Natural killer cell (primary cell): ENCODE data around the gene ZNF106. TPM values are rescaled to one million over a fixed set of nuclear protein-coding genes. Genes with fewer than 3 reads are reported as not detected.

Source experiments
- ATAC-seq, 3 donors: fragments of 150-1000 bp in 2 of 3; fragments of 200-7000 bp in 1 of 3; cut with Tn5 transposase; 1 replicate in 1 of 3; 2 replicates in 2 of 3; pipeline ENCODE4 v1.10.0; 2021; ENCODE audit warnings: mild to moderate bottlenecking in 2 of 3, moderate library complexity in 2 of 3
- DNase-seq, 2 donors: peaks; one replicate each; pipeline versions ENCODE4 v3.0.0 to v3.0.0-alpha.2; 2013 to 2021; ENCODE audit warnings: mixed read lengths in 1 of 2
- H3K27ac ChIP-seq: one replicate; pipeline ENCODE4 v1.5.1; 2013; ENCODE audit warnings: mild to moderate bottlenecking, low read length
- H3K27me3 ChIP-seq: one replicate; pipeline ENCODE4 v1.6.1; 2013; ENCODE audit warnings: low read length; ENCODE audit not compliant: control insufficient read depth, insufficient read depth
- H3K36me3 ChIP-seq: one replicate; pipeline ENCODE4 v1.6.1; 2013; ENCODE audit warnings: low read length; ENCODE audit not compliant: control insufficient read depth, insufficient read depth
- H3K4me1 ChIP-seq: one replicate; pipeline ENCODE4 v1.6.1; 2013; ENCODE audit warnings: low read length; ENCODE audit not compliant: control insufficient read depth, insufficient read depth
- H3K4me3 ChIP-seq: one replicate; pipeline ENCODE4 v1.5.1; 2013; ENCODE audit warnings: low read length
- H3K9me3 ChIP-seq: one replicate; pipeline ENCODE4 v1.6.1; 2013; ENCODE audit warnings: low read length; ENCODE audit not compliant: control insufficient read depth, insufficient read depth
- H3K27ac Mint-ChIP-seq, 2 donors: one replicate each; pipeline ENCODE4 v1.8.0; 2022; ENCODE audit warnings: mild to moderate bottlenecking in 2 of 2, mixed read lengths in 2 of 2, moderate library complexity in 1 of 2
- H3K27me3 Mint-ChIP-seq, 2 donors: one replicate each; pipeline ENCODE4 v1.8.0; 2022; ENCODE audit warnings: low read depth in 2 of 2, mixed read lengths in 2 of 2
- H3K36me3 Mint-ChIP-seq: one replicate; pipeline ENCODE4 v1.8.0; 2022; ENCODE audit warnings: mixed read lengths
- H3K4me1 Mint-ChIP-seq, 2 donors: one replicate each; pipeline ENCODE4 v1.8.0; 2022; ENCODE audit warnings: mixed read lengths in 2 of 2
- H3K4me3 Mint-ChIP-seq: one replicate; pipeline ENCODE4 v1.8.0; 2022; ENCODE audit warnings: mild to moderate bottlenecking, moderate library complexity, mixed read lengths
- H3K9me3 Mint-ChIP-seq, 2 donors: one replicate each; pipeline ENCODE4 v1.8.0; 2022; ENCODE audit warnings: mixed read lengths in 2 of 2
- CTCF ChIP-seq: fragments of 200-600 bp; IDR thresholded peaks from one replicate; pipeline ENCODE4 v1.8.0; 2022; ENCODE audit warnings: antibody characterized with exemption
- WGBS: methylation state at CpG from one replicate; pipeline ENCODE4 v1.1.7; 2013; ENCODE audit warnings: missing lambda C conversion rate; ENCODE audit not compliant: insufficient coverage; 5-methylcytosine and 5-hydroxymethylcytosine counted together
- intact Hi-C: fragments of 100-400 bp; cut with micrococcal nuclease; formaldehyde crosslinking; loops from one replicate; pipeline ENCODE4 v1.14.2; 2022
- total RNA-seq, 4 donors: library from RNA; stranded (reverse); fragments of 120-200 nt in 1 of 4; gene quantifications; one replicate each; pipeline versions ENCODE4 v1.2.3 to v1.2.4, GENCODE V29; 2013 to 2022

Gene ZNF106
- total RNA-seq, 3 donors from 2014 or later (not counting 1 experiment from before 2014, with no cell fraction given) = 39.6 to 53.1 (median 52.2) TPM

DNA sequence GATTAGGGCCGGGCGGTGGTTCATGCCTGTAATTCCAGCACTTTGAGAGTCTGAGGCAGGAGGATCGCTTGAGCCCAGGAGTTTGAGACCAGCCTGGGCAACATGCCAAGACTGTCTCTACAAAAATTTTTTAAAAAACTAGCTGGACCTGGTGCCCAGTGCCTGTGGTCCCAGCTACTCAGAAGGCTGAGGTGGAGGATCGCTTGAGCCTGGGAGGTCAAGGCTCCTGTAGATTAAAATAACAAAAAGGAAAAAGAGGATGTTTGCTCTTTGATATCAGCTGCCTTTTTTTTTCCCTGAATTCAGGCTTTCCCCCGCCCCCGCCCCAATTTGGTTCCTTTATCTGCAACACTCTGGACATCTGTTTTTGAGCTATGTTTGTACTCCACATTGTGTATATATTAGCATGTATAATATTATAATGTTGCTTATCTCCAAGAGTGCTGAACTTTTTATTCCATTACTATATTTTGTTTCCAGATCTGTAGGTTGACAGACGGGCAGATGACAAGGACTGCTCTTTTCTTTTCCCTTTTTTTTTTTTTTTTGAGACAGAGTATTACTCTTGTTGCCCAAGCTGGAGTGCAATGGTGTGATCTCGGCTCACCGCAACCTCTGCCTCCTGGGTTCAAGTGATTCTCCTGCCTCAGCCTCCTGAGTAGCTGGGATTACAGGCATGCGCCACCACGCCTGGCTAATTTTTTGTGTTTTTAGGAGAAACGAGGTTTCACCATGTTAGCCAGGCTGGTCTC lies 9.1 kb upstream of the ZNF106 start:
- H3K4me3 ChIP-seq = no peak overlapping the region
- DNase-seq = no peak
- TF ChIP-seq CTCF = no peak
- H3K9me3 ChIP-seq = no peaks in the 10 kb centered on the region
- Mint-ChIP-seq H3K4me3 (no peak overlapping the region), H3K27ac (no peak overlapping the region), H3K4me1 (peaks cover 44 to 47% of the 10 kb centered on the region in 2 donors), H3K27me3 (no peaks in the 10 kb centered on the region), H3K36me3 (no peaks in the 10 kb centered on the region), H3K9me3 (no peaks in the 10 kb centered on the region)
- intact Hi-C loops = loop anchor here (5.0 to 10.0 kb wide), 2 partner anchors 47 to 155 kb away; partner anchors contain the start of genes HAUS2 and LRRC57
- H3K27ac ChIP-seq = no peak overlapping the region
- ATAC-seq = no peak
- peaks cover 25% of the 10 kb centered on the region for H3K4me1 ChIP-seq
- no peaks in the 10 kb centered on the region for H3K27me3 ChIP-seq
- no peaks in the 10 kb centered on the region for H3K36me3 ChIP-seq
- WGBS = 89% methylated on average over 12 of the region's 12 CpGs

GRCh38 chr15:42498212-42499068 lies 7.5 kb upstream of the ZNF106 start:
- TF ChIP-seq CTCF = no peak
- H3K27me3 Mint-ChIP-seq = no peaks in the 10 kb centered on the region
- no peaks in the 10 kb centered on the region for H3K9me3 Mint-ChIP-seq
- no peaks in the 10 kb centered on the region for H3K36me3 Mint-ChIP-seq
- H3K4me1 ChIP-seq = peaks cover 26% of the 10 kb centered on the region
- no peak for ATAC-seq
- no peaks in the 10 kb centered on the region for H3K36me3 ChIP-seq
- no peak overlapping the region for H3K4me3 ChIP-seq
- intact Hi-C loops = loop anchor here (5.0 to 10.0 kb wide), 2 partner anchors 49 to 156 kb away; partner anchors contain the start of genes HAUS2 and LRRC57
- no peak for DNase-seq
- peak overlapping the region; percentile 18 for H3K4me3 Mint-ChIP-seq
- H3K9me3 ChIP-seq = no peaks in the 10 kb centered on the region
- H3K27me3 ChIP-seq = no peaks in the 10 kb centered on the region
- 82% methylated on average over 6 of the region's 6 CpGs for WGBS
- peak overlapping the region; percentile 59 to 64 for H3K27ac Mint-ChIP-seq
- peaks cover 50 to 60% of the 10 kb centered on the region in 2 donors for H3K4me1 Mint-ChIP-seq
- H3K27ac ChIP-seq = no peak overlapping the region

- H3K27me3 Mint-ChIP-seq = no peaks in the 10 kb centered on the region
- Histone ChIP-seq H3K9me3 (no peaks in the 10 kb centered on the region), H3K4me1 (peaks cover 40% of the 10 kb centered on the region), H3K36me3 (no peaks in the 10 kb centered on the region), H3K27me3 (no peaks in the 10 kb centered on the region), H3K27ac (peak within 1 kb of the TSS; percentile 64), H3K4me3 (peak within 1 kb of the TSS; percentile 80)
- 0% methylated on average over 40 of the region's 43 CpGs for WGBS
- H3K4me1 Mint-ChIP-seq = peaks cover 53 to 66% of the 10 kb centered on the region in 2 donors
- no peaks in the 10 kb centered on the region for H3K9me3 Mint-ChIP-seq
- peak; percentile 91 to 96 (median 93) for ATAC-seq
- intact Hi-C loops = loop anchor here (5.0 to 10.0 kb wide), 2 partner anchors 52 to 159 kb away; partner anchors contain the start of genes HAUS2 and LRRC57
- peak within 1 kb of the TSS; percentile 98 for H3K4me3 Mint-ChIP-seq
- H3K36me3 Mint-ChIP-seq = no peaks in the 10 kb centered on the region
- H3K27ac Mint-ChIP-seq = peak within 1 kb of the TSS; percentile 89 to 95
- DNase-seq = peak; percentile 75 to 91
- TF ChIP-seq CTCF = no peak
These were observed 4.6 kb upstream of the ZNF106 start, which contains the start of gene SNAP23 for GRCh38 chr15:42495361-42496212. Gene SNAP23, plus strand, starts transcription at chr15:42495634. Its CDS starts 16,213 bp downstream, at chr15:42511847.
